ENCODE data around the gene MYBPC1. TPM values are rescaled to one million over a fixed set of nuclear protein-coding genes. Genes with fewer than 3 reads are reported as not detected.
"Not testable (repeated sequence)": the region's sequence is repeated elsewhere in the genome, so short reads cannot be mapped to it uniquely, and the experiment has no call there.

The MYBPC1 gene
- total and polyA plus RNA-seq, 2 experiments from 2014 or later: 0.18 TPM; not detected in 1

DNA sequence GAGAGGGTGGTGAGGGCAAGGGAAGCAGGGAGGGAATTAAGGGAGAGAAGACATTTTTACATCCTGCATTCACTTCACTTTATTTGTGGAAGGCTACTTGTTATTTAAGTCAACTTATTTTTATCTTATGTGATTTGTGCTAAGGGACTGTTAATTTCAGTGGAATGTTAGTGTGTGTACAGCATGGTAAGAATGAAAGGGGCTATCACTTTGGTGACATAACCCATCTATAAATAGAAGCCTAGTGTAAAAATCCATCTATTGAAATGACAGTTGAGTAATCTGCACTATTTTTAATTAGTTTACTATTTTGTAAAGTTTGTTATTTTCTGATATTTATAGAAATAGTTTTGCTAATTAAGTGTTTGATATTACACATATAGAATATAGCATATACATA lies 85.9 kb downstream of the MYBPC1 start:
- Mint-ChIP-seq H3K36me3 (ENCODE audit: low read depth) (no peaks in the 10 kb centered on the region), H3K27me3 (ENCODE audit: insufficient read depth, low read depth, poor library complexity) (no peaks in the 10 kb centered on the region), H3K4me1 (peaks cover 9% of the 10 kb centered on the region; the same call in 2 of the 3 replicates), H3K4me3 (no peak overlapping the region), H3K27ac (no peak overlapping the region), H3K9me3 (no peaks in the 10 kb centered on the region)
- Histone ChIP-seq H3K4me1 (ENCODE audit: insufficient read depth) (peaks cover 16% of the 10 kb centered on the region), H3K27me3 (ENCODE audit: insufficient read depth) (no peaks in the 10 kb centered on the region), H3K4me3 (no peak overlapping the region), H3F3A (replicated peaks; ENCODE audit: low read depth) (no peaks in the 10 kb centered on the region), H3K4me2 (no peak overlapping the region), H4K20me1 (replicated peaks; ENCODE audit: insufficient read depth) (no peaks in the 10 kb centered on the region), H3K9me2 (ENCODE audit: insufficient read depth) (no peaks in the 10 kb centered on the region), H3K27ac (ENCODE audit: low read depth) (no peak overlapping the region), H2AFZ (no peak overlapping the region; the same call in 1 of the 2 replicates), H3K36me3 (ENCODE audit: insufficient read depth) (no peaks in the 10 kb centered on the region), H3K79me2 (replicated peaks; ENCODE audit: insufficient read depth) (no peaks in the 10 kb centered on the region)
- DNase-seq (ENCODE audit: low spot score) (no peak), ATAC-seq (no peak)
- TF ChIP-seq JUNB (IDR thresholded peaks at IDR 0.05; ENCODE audit: unreplicated experiment) (no peak), CREB1 (CRISPR knock-in tag; IDR thresholded peaks at IDR 0.05; ENCODE audit: low read depth) (no peak), ZNF114 (CRISPR knock-in tag; IDR thresholded peaks at IDR 0.05) (no peak), POLR2AphosphoS5 (IDR thresholded peaks at IDR 0.05; ENCODE audit: low read depth) (no peak), EZH2phosphoT487 (IDR thresholded peaks at IDR 0.05; ENCODE audit: unreplicated experiment) (no peak), ETS1 (IDR thresholded peaks at IDR 0.05) (no peak), ZNF462 (CRISPR knock-in tag; IDR thresholded peaks at IDR 0.05) (no peak)
- TF ChIP-seq, protein P1, sequence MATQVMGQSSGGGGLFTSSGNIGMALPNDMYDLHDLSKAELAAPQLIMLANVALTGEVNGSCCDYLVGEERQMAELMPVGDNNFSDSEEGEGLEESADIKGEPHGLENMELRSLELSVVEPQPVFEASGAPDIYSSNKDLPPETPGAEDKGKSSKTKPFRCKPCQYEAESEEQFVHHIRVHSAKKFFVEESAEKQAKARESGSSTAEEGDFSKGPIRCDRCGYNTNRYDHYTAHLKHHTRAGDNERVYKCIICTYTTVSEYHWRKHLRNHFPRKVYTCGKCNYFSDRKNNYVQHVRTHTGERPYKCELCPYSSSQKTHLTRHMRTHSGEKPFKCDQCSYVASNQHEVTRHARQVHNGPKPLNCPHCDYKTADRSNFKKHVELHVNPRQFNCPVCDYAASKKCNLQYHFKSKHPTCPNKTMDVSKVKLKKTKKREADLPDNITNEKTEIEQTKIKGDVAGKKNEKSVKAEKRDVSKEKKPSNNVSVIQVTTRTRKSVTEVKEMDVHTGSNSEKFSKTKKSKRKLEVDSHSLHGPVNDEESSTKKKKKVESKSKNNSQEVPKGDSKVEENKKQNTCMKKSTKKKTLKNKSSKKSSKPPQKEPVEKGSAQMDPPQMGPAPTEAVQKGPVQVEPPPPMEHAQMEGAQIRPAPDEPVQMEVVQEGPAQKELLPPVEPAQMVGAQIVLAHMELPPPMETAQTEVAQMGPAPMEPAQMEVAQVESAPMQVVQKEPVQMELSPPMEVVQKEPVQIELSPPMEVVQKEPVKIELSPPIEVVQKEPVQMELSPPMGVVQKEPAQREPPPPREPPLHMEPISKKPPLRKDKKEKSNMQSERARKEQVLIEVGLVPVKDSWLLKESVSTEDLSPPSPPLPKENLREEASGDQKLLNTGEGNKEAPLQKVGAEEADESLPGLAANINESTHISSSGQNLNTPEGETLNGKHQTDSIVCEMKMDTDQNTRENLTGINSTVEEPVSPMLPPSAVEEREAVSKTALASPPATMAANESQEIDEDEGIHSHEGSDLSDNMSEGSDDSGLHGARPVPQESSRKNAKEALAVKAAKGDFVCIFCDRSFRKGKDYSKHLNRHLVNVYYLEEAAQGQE (IDR thresholded peaks at IDR 0.05; ENCODE audit: unreplicated experiment): no peak

- not testable (repeated sequence) for H4K20me1 ChIP-seq (replicated peaks; ENCODE audit: insufficient read depth); H3K79me2 ChIP-seq (replicated peaks; ENCODE audit: insufficient read depth); H3K4me1 Mint-ChIP-seq; H3K9me2 ChIP-seq (ENCODE audit: insufficient read depth); H3K27me3 Mint-ChIP-seq (ENCODE audit: insufficient read depth, low read depth, poor library complexity); H3K36me3 Mint-ChIP-seq (ENCODE audit: low read depth); ATAC-seq; H3K27me3 ChIP-seq (ENCODE audit: insufficient read depth); H3K4me3 ChIP-seq; H3K9me3 Mint-ChIP-seq; H3F3A ChIP-seq (replicated peaks; ENCODE audit: low read depth); H3K27ac Mint-ChIP-seq; H3K36me3 ChIP-seq (ENCODE audit: insufficient read depth); H3K27ac ChIP-seq (ENCODE audit: low read depth); H3K4me2 ChIP-seq; H3K4me3 Mint-ChIP-seq; H2AFZ ChIP-seq; DNase-seq (ENCODE audit: low spot score)
- H3K4me1 ChIP-seq (ENCODE audit: insufficient read depth): peaks cover 20% of the 10 kb centered on the region
Measured at GRCh38 chr12:101681627-101682026, 86.9 kb downstream of the MYBPC1 start.

Data from GM23338 (cell line).